ENCODE data around the gene ADAMTS13.

ADAMTS13 gene

GRCh38 chr9:133474215-133474614, 52.0 kb downstream of the ADAMTS13 start:
- no peak for DNase-seq

GRCh38 chr9:133474853-133475252, 52.7 kb downstream of the ADAMTS13 start:
- no peak for DNase-seq

- no peak for DNase-seq
Observed at GRCh38 chr9:133475292-133476012, 53.3 kb downstream of the ADAMTS13 start.

- DNase-seq = peak in 1 of 2 donors; percentile 44
Observed at GRCh38 chr9:133476036-133476931, 54.1 kb downstream of the ADAMTS13 start.

GRCh38 chr9:133476941-133477340, 54.8 kb downstream of the ADAMTS13 start:
- no peak for DNase-seq

- no peak for DNase-seq
Observed at GRCh38 chr9:133477461-133477860, 55.3 kb downstream of the ADAMTS13 start.

- peak; percentile 19 to 27 for DNase-seq
Observed at GRCh38 chr9:133477992-133478850, 56.1 kb downstream of the ADAMTS13 start.

GRCh38 chr9:133478851-133479711, 56.9 kb downstream of the ADAMTS13 start, which contains the start of gene SLC2A6:
SLC2A6 (minus strand) TSS chr9:133479099; CDS start chr9:133479059, 40 bp downstream.
- peak; percentile 80 to 87 for DNase-seq

GRCh38 chr9:133483611-133484010, 61.4 kb downstream of the ADAMTS13 start:
- DNase-seq = no peak

GRCh38 chr9:133484671-133485437, 62.7 kb downstream of the ADAMTS13 start:
- DNase-seq = no peak

GRCh38 chr9:133485531-133486260, 63.5 kb downstream of the ADAMTS13 start:
- DNase-seq = no peak

- no peak for DNase-seq
Observed at GRCh38 chr9:133487331-133487725, 65.2 kb downstream of the ADAMTS13 start.

GRCh38 chr9:133488686-133489252, 66.6 kb downstream of the ADAMTS13 start:
- no peak for DNase-seq

GRCh38 chr9:133489253-133490190, 67.4 kb downstream of the ADAMTS13 start:
- no peak for DNase-seq

GRCh38 chr9:133490201-133490681, 68.1 kb downstream of the ADAMTS13 start:
- no peak for DNase-seq

GRCh38 chr9:133490865-133491655, 68.9 kb downstream of the ADAMTS13 start:
- no peak for DNase-seq

GRCh38 chr9:133491656-133491925, 69.4 kb downstream of the ADAMTS13 start:
- no peak for DNase-seq

Data from CD4-positive, alpha-beta T cell treated with Interferon alpha-2 for 1 hour (primary cell).